HepG2 (cell line): ENCODE data around the gene ZNF17. TPM values are rescaled to one million over a fixed set of nuclear protein-coding genes. Genes with fewer than 3 reads are reported as not detected.

ENCODE experiments used
- ARHGAP35 ChIP-seq: sonication (generic); formaldehyde crosslinking; IDR thresholded peaks from 2 replicates; pipeline ENCODE4 v1.9.0; 2022; ENCODE audit warnings: mild to moderate bottlenecking, inconsistent platforms, moderate library complexity, missing genetic modification reagents, borderline replicate concordance
- ATF4 ChIP-seq, 2 experiments: fragments of 450-650 bp in 1 of 2; sonication (generic) in 1 of 2; formaldehyde crosslinking; IDR thresholded peaks; 2 replicates each; pipeline versions ENCODE4 v1.5.0 to v1.8.0; 2020 to 2022; ENCODE audit warnings: mild to moderate bottlenecking in 1 of 2, missing genetic modification reagents in 1 of 2
- ATF7 ChIP-seq, 2 experiments: fragments of 450-650 bp in 1 of 2; sonication (generic) in 1 of 2; formaldehyde crosslinking in 1 of 2; IDR thresholded peaks; 2 replicates each; pipeline versions ENCODE4 v1.4.0 to v1.6.1; 2016 to 2020; ENCODE audit warnings: antibody characterized with exemption in 1 of 2, mild to moderate bottlenecking in 1 of 2, missing genetic modification reagents in 1 of 2
- BCL3 ChIP-seq: sonication (generic); formaldehyde crosslinking; IDR thresholded peaks from 2 replicates; pipeline ENCODE4 v1.5.1; 2020; ENCODE audit warnings: mild to moderate bottlenecking, missing genetic modification reagents, moderate library complexity
- BRCA1 ChIP-seq: sonication (generic); formaldehyde crosslinking; IDR thresholded peaks from 2 replicates; pipeline ENCODE4 v1.4.0; 2020; ENCODE audit warnings: missing genetic modification reagents
- FOXA1 ChIP-seq, 2 experiments: fragments of 450-650 bp in 1 of 2; sonication (generic) in 1 of 2; formaldehyde crosslinking in 1 of 2; IDR thresholded peaks; 2 replicates each; pipeline versions ENCODE4 v1.4.0 to v1.6.1; 2016 to 2020; ENCODE audit warnings: missing genetic modification reagents in 1 of 2
- KDM4B ChIP-seq: sonication (generic); formaldehyde crosslinking; IDR thresholded peaks from 2 replicates; pipeline ENCODE4 v1.4.0; 2020; ENCODE audit warnings: missing genetic modification reagents
- KMT2B ChIP-seq: IDR thresholded peaks from 2 replicates; pipeline ENCODE4 v1.6.1; 2016; ENCODE audit warnings: missing genetic modification reagents, missing compliant biosample characterization
- MAZ ChIP-seq, 2 experiments: sonication (generic) in 1 of 2; formaldehyde crosslinking in 1 of 2; IDR thresholded peaks; 2 replicates each; pipeline versions ENCODE4 v1.5.0 to v1.6.1; 2012 to 2020; ENCODE audit warnings: low read depth in 2 of 2, mild to moderate bottlenecking in 2 of 2, borderline replicate concordance in 1 of 2, improper control_type of control experiment in 1 of 2, low read length in 1 of 2, missing genetic modification reagents in 1 of 2, moderate library complexity in 1 of 2
- POLR2A ChIP-seq, 2 experiments: IDR thresholded peaks; 2 replicates each; pipeline ENCODE4 v1.6.1; 2011; ENCODE audit warnings: low read depth in 2 of 2, low read length in 2 of 2, mild to moderate bottlenecking in 1 of 2, moderate library complexity in 1 of 2; ENCODE audit not compliant: insufficient read depth in 1 of 2
- PPARG ChIP-seq: conservative IDR thresholded peaks from 2 replicates; pipeline ENCODE4 v1.6.1; 2016; ENCODE audit warnings: missing biosample characterization, missing genetic modification reagents
- RNF2 ChIP-seq: fragments of 450-650 bp; conservative IDR thresholded peaks from 2 replicates; pipeline ENCODE4 v1.6.1; 2016; ENCODE audit warnings: low read depth
- SP4 ChIP-seq: sonication (generic); formaldehyde crosslinking; IDR thresholded peaks from 2 replicates; pipeline ENCODE4 v1.8.1; 2023; ENCODE audit warnings: mild to moderate bottlenecking, missing genetic modification reagents
- TFDP1 ChIP-seq: IDR thresholded peaks from 2 replicates; pipeline ENCODE4 v1.6.1; 2016; ENCODE audit warnings: missing compliant biosample characterization, missing genetic modification reagents, borderline replicate concordance
- ZBTB20 ChIP-seq: sonication (generic); formaldehyde crosslinking; IDR thresholded peaks from 2 replicates; pipeline ENCODE4 v1.8.1; 2023; ENCODE audit warnings: missing genetic modification reagents, low read depth, mild to moderate bottlenecking, borderline replicate concordance
- ZBTB25 ChIP-seq: IDR thresholded peaks from 2 replicates; pipeline ENCODE4 v1.6.1; 2018; ENCODE audit warnings: missing genetic modification reagents
- ZMYM3 ChIP-seq: sonication (generic); formaldehyde crosslinking; IDR thresholded peaks from 2 replicates; pipeline ENCODE4 v1.5.1; 2020; ENCODE audit warnings: mild to moderate bottlenecking, missing genetic modification reagents
- ZNF224 ChIP-seq: sonication (generic); formaldehyde crosslinking; IDR thresholded peaks from 2 replicates; pipeline ENCODE4 v1.5.0; 2020; ENCODE audit warnings: mild to moderate bottlenecking, missing genetic modification reagents
- ZNF24 ChIP-seq: fragments of 450-650 bp; IDR thresholded peaks from 2 replicates; pipeline ENCODE4 v1.6.1; 2017; ENCODE audit warnings: antibody characterized with exemption, mild to moderate bottlenecking
- ZNF292 ChIP-seq: sonication (generic); formaldehyde crosslinking; IDR thresholded peaks from 2 replicates; pipeline ENCODE4 v1.8.1; 2022; ENCODE audit warnings: mild to moderate bottlenecking, low read depth, missing genetic modification reagents, borderline replicate concordance
- ZNF501 ChIP-seq: sonication (generic); formaldehyde crosslinking; IDR thresholded peaks from 2 replicates; pipeline ENCODE4 v1.5.1; 2020; ENCODE audit warnings: mild to moderate bottlenecking, moderate library complexity, missing genetic modification reagents
- ZNF567 ChIP-seq: sonication (generic); formaldehyde crosslinking; IDR thresholded peaks from 2 replicates; pipeline ENCODE4 v1.8.1; 2023; ENCODE audit warnings: mild to moderate bottlenecking, missing genetic modification reagents, borderline replicate concordance
- ZNF761 ChIP-seq: sonication (generic); formaldehyde crosslinking; conservative IDR thresholded peaks from 2 replicates; pipeline ENCODE4 v1.4.0; 2020; ENCODE audit warnings: mild to moderate bottlenecking, missing genetic modification reagents
- ZSCAN22 ChIP-seq: sonication (generic); formaldehyde crosslinking; IDR thresholded peaks from 2 replicates; pipeline ENCODE4 v1.4.0; 2020; ENCODE audit warnings: mild to moderate bottlenecking, missing genetic modification reagents
- polyA plus RNA-seq, 8 experiments: library from polyadenylated mRNA; depleted of rRNA in 3 of 8; stranded (reverse) in 7 of 8; unstranded in 1 of 8; fragments of >200 nt; fragmentation: Illumina TruSeq in 4 of 8; extraction: Trizol in 4 of 8; gene quantifications; 2 replicates each; pipeline versions ENCODE4 v1.2.1 to v1.2.3, GENCODE V29; 2011 to 2016; ENCODE audit warnings: low read depth in 4 of 8, missing spikeins in 1 of 8, mixed read lengths in 1 of 8; ENCODE audit not compliant: insufficient read depth in 1 of 8
- total RNA-seq, 5 experiments: library from RNA; depleted of rRNA; stranded (reverse); fragments of >200 nt; fragmentation: Illumina TruSeq; extraction: Trizol; gene quantifications; 2 replicates each; pipeline ENCODE4 v1.2.3, GENCODE V29; 2016; ENCODE audit warnings: low read depth in 1 of 5

Gene ZNF17
- total and polyA plus RNA-seq, 2 of the 13 experiments (the other 11 are each of a cell fraction or from before 2014, with no cell fraction given), result 3.7 to 10.1 TPM

GRCh38 chr19:57389730-57390598 lies 21.0 kb upstream of the ZNF17 start, which contains the start of gene ZNF548 (continued):
- TF ChIP-seq ZBTB25, result peak; percentile 89; the same call in 1 of the 2 replicates
- peak; percentile 60 to 76 for TF ChIP-seq POLR2A (IDR thresholded peaks at IDR 0.05; ENCODE audit: insufficient read depth in 1 of 2, low read depth in 2 of 2, low read length in 2 of 2)
- TF ChIP-seq ZNF224 (CRISPR knock-in tag), result peak; percentile 92; the same call in 1 of the 2 replicates
- TF ChIP-seq ZNF761 (CRISPR knock-in tag), result no peak; the same call in 1 of the 2 replicates
- peak; percentile 96 for TF ChIP-seq ATF7 (IDR thresholded peaks at IDR 0.05)
- TF ChIP-seq ATF7 (CRISPR knock-in tag; IDR thresholded peaks at IDR 0.05), result peak; percentile 89
- TF ChIP-seq PPARG (CRISPR knock-in tag), result peak; percentile 40; the same call in 1 of the 2 replicates
- peak; percentile 57; the same call in 1 of the 2 replicates for TF ChIP-seq ZBTB20
- peak; percentile 95 for TF ChIP-seq ZMYM3
- TF ChIP-seq FOXA1 (IDR thresholded peaks at IDR 0.05), result no peak
- TF ChIP-seq FOXA1 (CRISPR knock-in tag; IDR thresholded peaks at IDR 0.05), result peak; percentile 46
- TF ChIP-seq KDM4B, result no peak
- TF ChIP-seq BCL3 (CRISPR knock-in tag), result no peak
- no peak for TF ChIP-seq ZNF24
- TF ChIP-seq MAZ (IDR thresholded peaks at IDR 0.05; ENCODE audit: borderline replicate concordance, low read depth, low read length), result peak; percentile 19; the same call in 1 of the 2 replicates
- TF ChIP-seq MAZ (CRISPR knock-in tag; IDR thresholded peaks at IDR 0.05; ENCODE audit: low read depth), result no peak
- TF ChIP-seq KMT2B (CRISPR knock-in tag), result peak; percentile 78; the same call in 1 of the 2 replicates
- TF ChIP-seq BRCA1, result no peak
- TF ChIP-seq ZNF501 (CRISPR knock-in tag), result peak; percentile 89
- TF ChIP-seq RNF2, result no peak
- TF ChIP-seq ATF4 (CRISPR knock-in tag; IDR thresholded peaks at IDR 0.05), result 0 out of 4 replicates have a peak, but pooled peaks of 1 of the 2 experiments have one; percentile 45
- no peak; the same call in 1 of the 2 replicates for TF ChIP-seq SP4 (CRISPR knock-in tag)
- no peak for TF ChIP-seq ZSCAN22
- TF ChIP-seq ZNF292 (CRISPR knock-in tag), result peak; percentile 56; the same call in 1 of the 2 replicates
- peak; percentile 17; the same call in 1 of the 2 replicates for TF ChIP-seq ARHGAP35 (CRISPR knock-in tag)
- peak; percentile 78; the same call in 1 of the 2 replicates for TF ChIP-seq ZNF567 (CRISPR knock-in tag)
- TF ChIP-seq TFDP1 (CRISPR knock-in tag), result peak; percentile 76
